Epithelial cell of prostate (primary cell): ENCODE results near the gene SH3BP5.

Experiments
- DNase-seq: peaks from one replicate; pipeline ENCODE4 v3.0.0-alpha.2; 2011; ENCODE audit warnings: low read depth, low spot score
- H3K27ac ChIP-seq: fragments of 450-650 bp; 2 replicates; pipeline ENCODE4 v1.5.1; 2017; ENCODE audit warnings: mild to moderate bottlenecking

The SH3BP5 gene

GRCh38 chr3:15280853-15281532 is 51.4 kb downstream of the SH3BP5 start:
- no peak overlapping the region for H3K27ac ChIP-seq
- DNase-seq = no peak

- DNase-seq = no peak
- H3K27ac ChIP-seq = no peak overlapping the region
Observed at GRCh38 chr3:15279671-15280402, 52.5 kb downstream of the SH3BP5 start.

- DNase-seq = no peak
- no peak overlapping the region for H3K27ac ChIP-seq
Observed at GRCh38 chr3:15279205-15279604, 53.2 kb downstream of the SH3BP5 start.

- DNase-seq = no peak
- no peak overlapping the region for H3K27ac ChIP-seq
Observed at GRCh38 chr3:15277861-15278500, 54.4 kb downstream of the SH3BP5 start.

GRCh38 chr3:15276028-15276724 is 56.2 kb downstream of the SH3BP5 start:
- no peak for DNase-seq
- H3K27ac ChIP-seq = no peak overlapping the region

- no peak overlapping the region for H3K27ac ChIP-seq
- no peak for DNase-seq
Observed at GRCh38 chr3:15273227-15273626, 59.2 kb downstream of the SH3BP5 start.

- H3K27ac ChIP-seq = no peak overlapping the region
- no peak for DNase-seq
Observed at GRCh38 chr3:15272426-15273196, 59.8 kb downstream of the SH3BP5 start.

GRCh38 chr3:15271785-15272381 is 60.5 kb downstream of the SH3BP5 start:
- DNase-seq = no peak
- no peak overlapping the region for H3K27ac ChIP-seq

GRCh38 chr3:15271030-15271429 is 61.4 kb downstream of the SH3BP5 start:
- no peak overlapping the region for H3K27ac ChIP-seq
- no peak for DNase-seq

GRCh38 chr3:15269091-15269989 is 63.0 kb downstream of the SH3BP5 start:
- peak overlapping the region; percentile 25 for H3K27ac ChIP-seq
- peak; percentile 72 for DNase-seq

- H3K27ac ChIP-seq = no peak overlapping the region
- peak; percentile 14 for DNase-seq
Observed at GRCh38 chr3:15268033-15268631, 64.3 kb downstream of the SH3BP5 start.

- no peak overlapping the region for H3K27ac ChIP-seq
- DNase-seq = no peak
Observed at GRCh38 chr3:15267502-15267901, 64.9 kb downstream of the SH3BP5 start.

- H3K27ac ChIP-seq = no peak overlapping the region
- no peak for DNase-seq
Observed at GRCh38 chr3:15266510-15267376, 65.6 kb downstream of the SH3BP5 start.

- no peak overlapping the region for H3K27ac ChIP-seq
- no peak for DNase-seq
Observed at GRCh38 chr3:15265655-15266509, 66.5 kb downstream of the SH3BP5 start.

- no peak overlapping the region for H3K27ac ChIP-seq
- no peak for DNase-seq
Observed at GRCh38 chr3:15264486-15264885, 67.9 kb downstream of the SH3BP5 start.

GRCh38 chr3:15263926-15264325 is 68.5 kb downstream of the SH3BP5 start:
- H3K27ac ChIP-seq = no peak overlapping the region
- no peak for DNase-seq
